Mesangial cell (primary cell): Measurements from ENCODE around the gene C11orf65. TPM values are rescaled to one million over a fixed set of nuclear protein-coding genes. Genes with fewer than 3 reads are reported as not detected.

Experiments
- total RNA-seq: library from RNA; depleted of rRNA; stranded (reverse); fragments of >200 nt; gene quantifications from 2 replicates; pipeline ENCODE4 v1.2.3, GENCODE V29; 2015

The C11orf65 gene
- total RNA-seq, result 0.13 and 1.6 TPM in 2 replicates

GRCh38 chr11:108467091-108467823 is at the start of gene C11orf65:
C11orf65 (minus strand) TSS chr11:108467529; CDS start chr11:108461559, 5,970 bp downstream.

GRCh38 chr11:108498046-108498815 is 30.9 kb upstream of the C11orf65 start, which contains the start of gene POGLUT3:
POGLUT3 (minus strand) TSS chr11:108498384; CDS start chr11:108498366, 18 bp downstream.

Other genes with a start within 250 kb of the C11orf65 start
- 7.4 and 7.8 TPM in 2 replicates for gene NPAT, start 244.9 kb downstream of the C11orf65 start, total RNA-seq
- 16.8 and 20.0 TPM in 2 replicates for gene ATM, start 244.5 kb downstream of the C11orf65 start, total RNA-seq
- 17.4 and 27.2 TPM in 2 replicates for gene POGLUT3, start 30.9 kb upstream of the C11orf65 start, total RNA-seq
- gene EXPH5, start 126.2 kb upstream of the C11orf65 start, total RNA-seq, result 3.9 and 4.4 TPM in 2 replicates
- gene DDX10, start 197.5 kb upstream of the C11orf65 start, total RNA-seq, result 7.2 and 21.3 TPM in 2 replicates